T-cell (primary cell): ENCODE data around the gene RRM2. TPM values are rescaled to one million over a fixed set of nuclear protein-coding genes. Genes with fewer than 3 reads are reported as not detected.

Experiments
- ATAC-seq, 4 experiments: fragments of 200-7000 bp in 3 of 4; fragments of 150-1000 bp in 1 of 4; cut with Tn5 transposase; replicated peaks in 1 of 4; 1 replicate in 3 of 4; 2 replicates in 1 of 4; pipeline ENCODE4 v1.10.0; 2021; ENCODE audit warnings: moderate library complexity in 3 of 4, mild to moderate bottlenecking in 2 of 4, moderate number of reproducible peaks in 1 of 4
- CTCF ChIA-PET, 2 donors: fragments of 300-600 bp; sonication (Branson Sonifier 250); formaldehyde crosslinking; loops; one replicate each; lab custom pipeline; 2022; ENCODE audit warnings: antibody characterized with exemption in 2 of 2; lab: Charles Lee
- POLR2A ChIA-PET, 2 donors: fragments of 300-600 bp; sonication (Branson Sonifier 250); formaldehyde crosslinking; loops; one replicate each; lab custom pipeline; 2022; ENCODE audit warnings: antibody characterized with exemption in 2 of 2; lab: Charles Lee
- DNase-seq, 35 experiments: peaks; one replicate each; pipeline versions ENCODE4 v3.0.0 to v3.0.0-alpha.2; 2013 to 2023
- H3K27ac ChIP-seq: one replicate; pipeline ENCODE4 v1.5.1; 2013; ENCODE audit warnings: low read length
- H3K27me3 ChIP-seq, 2 experiments: replicated peaks in 1 of 2; 1 replicate in 1 of 2; 2 replicates in 1 of 2; pipeline versions ENCODE4 v1.6.1 to v1.7.0; 2013; ENCODE audit warnings: low read length in 1 of 2, mixed read lengths in 1 of 2; ENCODE audit not compliant: control insufficient read depth in 2 of 2, insufficient read depth in 2 of 2; ENCODE audit errors: extremely low read depth in 1 of 2
- H3K36me3 ChIP-seq, 2 donors: 1 replicate in 1 of 2; 2 replicates in 1 of 2; pipeline versions ENCODE4 v1.6.1 to v1.7.0; 2013; ENCODE audit warnings: low read length in 1 of 2; ENCODE audit not compliant: control insufficient read depth in 2 of 2, insufficient read depth in 1 of 2; ENCODE audit errors: extremely low read depth in 1 of 2
- H3K4me1 ChIP-seq, 2 experiments: 1 replicate in 1 of 2; 2 replicates in 1 of 2; pipeline versions ENCODE4 v1.6.1 to v1.7.0; 2013; ENCODE audit warnings: low read length in 2 of 2, mixed read lengths in 1 of 2; ENCODE audit not compliant: insufficient read depth in 2 of 2, control insufficient read depth in 1 of 2; ENCODE audit errors: extremely low read depth in 1 of 2
- H3K4me3 ChIP-seq, 2 donors: 1 replicate in 1 of 2; 2 replicates in 1 of 2; pipeline versions ENCODE4 v1.5.1 to v1.7.0; 2013; ENCODE audit warnings: mild to moderate bottlenecking in 2 of 2, low read length in 1 of 2, moderate library complexity in 1 of 2; ENCODE audit not compliant: control insufficient read depth in 1 of 2; ENCODE audit errors: extremely low read depth in 1 of 2
- H3K9me3 ChIP-seq: 2 replicates; pipeline ENCODE4 v1.7.0; 2013
- H3K27ac Mint-ChIP-seq, 2 donors: one replicate each; pipeline ENCODE4 v1.8.0; 2020 to 2021; ENCODE audit warnings: mild to moderate bottlenecking in 2 of 2, mixed read lengths in 2 of 2
- H3K27me3 Mint-ChIP-seq, 2 donors: one replicate each; pipeline ENCODE4 v1.8.0; 2021 to 2022; ENCODE audit warnings: mixed read lengths in 2 of 2
- H3K36me3 Mint-ChIP-seq: one replicate; pipeline ENCODE4 v1.8.0; 2021; ENCODE audit warnings: mixed read lengths
- H3K4me1 Mint-ChIP-seq, 3 donors: one replicate each; pipeline ENCODE4 v1.8.0; 2020 to 2022; ENCODE audit warnings: mixed read lengths in 3 of 3, mild to moderate bottlenecking in 1 of 3
- H3K4me3 Mint-ChIP-seq, 3 donors: one replicate each; pipeline ENCODE4 v1.8.0; 2020 to 2022; ENCODE audit warnings: mild to moderate bottlenecking in 3 of 3, mixed read lengths in 3 of 3, moderate library complexity in 3 of 3
- H3K9me3 Mint-ChIP-seq, 3 donors: one replicate each; pipeline ENCODE4 v1.8.0; 2020 to 2022; ENCODE audit warnings: mixed read lengths in 3 of 3
- WGBS: methylation state at CpG from one replicate; pipeline ENCODE4 v1.1.5; 2013; ENCODE audit warnings: missing lambda C conversion rate; ENCODE audit not compliant: insufficient coverage; 5-methylcytosine and 5-hydroxymethylcytosine counted together
- total RNA-seq, 35 experiments: library from RNA in 6 of 35; stranded (reverse) in 6 of 35; fragments of 120-200 nt in 1 of 35; gene quantifications; one replicate each; pipeline versions ENCODE4 v1.2.1 to v1.2.4 and lab custom pipeline; 2013 to 2026

RRM2 gene
- total RNA-seq, 5 donors from 2014 or later (not counting 1 experiment from before 2014, with no cell fraction given) = 2.6 to 10.4 (median 3.0) TPM

- H3K27ac Mint-ChIP-seq = no peak overlapping the region
- no peak overlapping the region for H3K27ac ChIP-seq
- H3K36me3 ChIP-seq = no peaks in the 10 kb centered on the region
- no peaks in the 10 kb centered on the region for H3K9me3 Mint-ChIP-seq
- H3K4me3 Mint-ChIP-seq = no peak overlapping the region
- CTCF ChIA-PET = no interaction called here
- no peak overlapping the region for H3K4me3 ChIP-seq
- no peaks in the 10 kb centered on the region for H3K27me3 ChIP-seq
- DNase-seq (no peak), ATAC-seq (no peak)
- WGBS = 100% methylated on average over 6 of the region's 10 CpGs
- no peaks in the 10 kb centered on the region for H3K36me3 Mint-ChIP-seq
- POLR2A ChIA-PET = no interaction called here
- no peaks in the 10 kb centered on the region for H3K27me3 Mint-ChIP-seq
- no peaks in the 10 kb centered on the region for H3K9me3 ChIP-seq
- H3K4me1 Mint-ChIP-seq = peaks cover 19 to 24% (median 19%) of the 10 kb centered on the region in 3 donors
- peaks cover 8 to 16% of the 10 kb centered on the region in 2 experiments for H3K4me1 ChIP-seq
Measured at GRCh38 chr2:10137053-10137843, 14.7 kb downstream of the RRM2 start.

GRCh38 chr2:10139536-10139935, 17.0 kb downstream of the RRM2 start:
- Histone ChIP-seq H3K9me3 (no peaks in the 10 kb centered on the region), H3K27ac (no peak overlapping the region), H3K27me3 (no peaks in the 10 kb centered on the region), H3K4me1 (peaks cover 8 to 22% of the 10 kb centered on the region in 2 experiments), H3K4me3 (no peak overlapping the region), H3K36me3 (no peaks in the 10 kb centered on the region)
- 94% methylated on average over 3 of the region's 6 CpGs for WGBS
- no peak overlapping the region for H3K4me3 Mint-ChIP-seq
- DNase-seq (no peak), ATAC-seq (no peak)
- no peaks in the 10 kb centered on the region for H3K36me3 Mint-ChIP-seq
- H3K4me1 Mint-ChIP-seq = peaks cover 23 to 26% (median 23%) of the 10 kb centered on the region in 3 donors
- H3K27me3 Mint-ChIP-seq = no peaks in the 10 kb centered on the region
- H3K9me3 Mint-ChIP-seq = no peaks in the 10 kb centered on the region
- no peak overlapping the region for H3K27ac Mint-ChIP-seq
- ChIA-PET POLR2A (no interaction called here), CTCF (interaction anchor here (0.6 to 1.3 kb wide), 4 partner anchors 15 to 1724 kb away, joined by 3 to 6 read pairs (median 4); no protein-coding TSS in a partner anchor)

- Histone ChIP-seq H3K4me1 (peaks cover 8 to 22% of the 10 kb centered on the region in 2 experiments), H3K36me3 (no peaks in the 10 kb centered on the region), H3K27ac (no peak overlapping the region), H3K4me3 (peak overlapping the region in 1 of 2 donors; percentile 3), H3K27me3 (no peaks in the 10 kb centered on the region), H3K9me3 (no peaks in the 10 kb centered on the region)
- Mint-ChIP-seq H3K27me3 (no peaks in the 10 kb centered on the region), H3K4me3 (peak overlapping the region in 2 of 3 donors; percentile 22 to 67), H3K4me1 (peaks cover 23 to 26% (median 23%) of the 10 kb centered on the region in 3 donors), H3K27ac (peak overlapping the region; percentile 50 to 53), H3K9me3 (no peaks in the 10 kb centered on the region), H3K36me3 (no peaks in the 10 kb centered on the region)
- CTCF ChIA-PET = interaction anchor here (0.5 to 1.9 kb wide), 4 partner anchors 15 to 267 kb away, joined by 4 to 9 read pairs (median 5); no protein-coding TSS in a partner anchor
- DNase-seq (no peak), ATAC-seq (no peak)
- POLR2A ChIA-PET = no interaction called here
- WGBS = 93% methylated on average over 10 of the region's 16 CpGs
Measured at GRCh38 chr2:10140841-10141610, 18.5 kb downstream of the RRM2 start.

GRCh38 chr2:10141736-10142639, 19.4 kb downstream of the RRM2 start:
- WGBS = 57% methylated on average over 31 of the region's 32 CpGs
- H3K27me3 Mint-ChIP-seq = no peaks in the 10 kb centered on the region
- H3K4me1 ChIP-seq = peaks cover 8 to 22% of the 10 kb centered on the region in 2 experiments
- H3K9me3 ChIP-seq = no peaks in the 10 kb centered on the region
- peak overlapping the region; percentile 15 to 48 for H3K27ac Mint-ChIP-seq
- H3K27me3 ChIP-seq = no peaks in the 10 kb centered on the region
- no peaks in the 10 kb centered on the region for H3K9me3 Mint-ChIP-seq
- peak; percentile 63 to 80 (median 77) for ATAC-seq
- H3K4me3 ChIP-seq = peak overlapping the region in 1 of 2 donors; percentile 48
- ChIA-PET POLR2A (no interaction called here), CTCF (interaction anchor here (0.5 to 1.9 kb wide), 8 partner anchors 16 to 293 kb away, joined by 3 to 9 read pairs (median 4); no protein-coding TSS in a partner anchor)
- H3K36me3 Mint-ChIP-seq = no peaks in the 10 kb centered on the region
- DNase-seq = peak in 24 of 35 experiments; percentile 16 to 53 (median 32)
- H3K4me1 Mint-ChIP-seq = peaks cover 23 to 26% (median 23%) of the 10 kb centered on the region in 3 donors
- H3K27ac ChIP-seq = no peak overlapping the region
- peak overlapping the region in 1 of 3 donors; percentile 67 for H3K4me3 Mint-ChIP-seq
- H3K36me3 ChIP-seq = no peaks in the 10 kb centered on the region

- H3K9me3 Mint-ChIP-seq = no peaks in the 10 kb centered on the region
- Histone ChIP-seq H3K4me3 (no peak overlapping the region), H3K9me3 (no peaks in the 10 kb centered on the region), H3K27ac (no peak overlapping the region), H3K36me3 (no peaks in the 10 kb centered on the region), H3K4me1 (peaks cover 8 to 22% of the 10 kb centered on the region in 2 experiments), H3K27me3 (no peaks in the 10 kb centered on the region)
- no peaks in the 10 kb centered on the region for H3K36me3 Mint-ChIP-seq
- ChIA-PET CTCF (interaction anchor here (0.8 to 1.9 kb wide), 6 partner anchors 17 to 292 kb away, joined by 3 to 9 read pairs (median 4); no protein-coding TSS in a partner anchor), POLR2A (no interaction called here)
- H3K27me3 Mint-ChIP-seq = no peaks in the 10 kb centered on the region
- H3K4me3 Mint-ChIP-seq = peak overlapping the region in 1 of 3 donors; percentile 67
- H3K4me1 Mint-ChIP-seq = peaks cover 23 to 26% (median 23%) of the 10 kb centered on the region in 3 donors
- H3K27ac Mint-ChIP-seq = no peak overlapping the region
- WGBS = 100% methylated on average over 4 of the region's 11 CpGs
- ATAC-seq (no peak), DNase-seq (no peak)
Measured at GRCh38 chr2:10142640-10142965, 20.1 kb downstream of the RRM2 start.
